Retina (tissue), 1 donor: ENCODE data around the gene VWA5B1.

Source experiments
- DNase-seq: peaks from one replicate; pipeline ENCODE4 v3.0.0-alpha.2; 2016

VWA5B1 gene

DNA sequence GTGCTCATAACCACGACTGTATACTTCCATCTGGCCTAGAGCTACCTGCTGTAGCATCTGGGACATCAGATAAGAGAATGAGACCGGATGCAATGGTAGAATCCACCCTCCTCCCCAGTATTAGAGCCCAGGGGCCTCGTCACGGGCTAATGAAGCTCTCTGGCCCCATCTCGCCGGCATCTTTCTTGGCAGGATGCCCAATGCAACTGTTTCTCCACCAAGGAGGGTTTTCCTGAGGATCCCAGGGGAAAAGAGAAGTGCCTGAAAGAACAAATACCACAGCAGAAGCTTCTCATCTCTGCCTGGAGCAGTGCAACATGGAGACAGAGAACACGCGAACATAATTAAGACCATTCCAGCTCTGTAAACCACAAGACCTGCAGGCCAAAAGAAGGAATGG lies 80.0 kb downstream of the VWA5B1 start:
- DNase-seq: no peak

DNA sequence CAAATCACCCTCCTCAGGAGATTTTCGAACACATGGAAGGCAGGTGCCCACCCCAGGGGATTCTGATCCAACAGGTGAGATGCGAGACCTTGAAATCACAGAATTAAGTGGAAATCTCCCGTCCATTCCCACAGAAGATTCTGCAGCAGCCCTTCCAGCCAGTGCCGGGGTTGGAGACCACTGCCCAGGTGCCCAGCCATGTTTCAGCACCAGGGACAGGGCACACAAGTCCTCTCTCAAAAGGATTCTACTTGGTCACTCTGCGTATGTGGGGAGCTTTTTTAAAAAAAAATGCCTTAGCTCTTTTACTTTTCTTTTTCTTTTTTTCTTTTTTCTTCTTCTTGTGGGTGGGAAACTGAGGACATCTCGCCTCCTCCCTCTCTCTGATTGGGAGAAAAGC lies 80.7 kb downstream of the VWA5B1 start:
- DNase-seq: no peak

DNA sequence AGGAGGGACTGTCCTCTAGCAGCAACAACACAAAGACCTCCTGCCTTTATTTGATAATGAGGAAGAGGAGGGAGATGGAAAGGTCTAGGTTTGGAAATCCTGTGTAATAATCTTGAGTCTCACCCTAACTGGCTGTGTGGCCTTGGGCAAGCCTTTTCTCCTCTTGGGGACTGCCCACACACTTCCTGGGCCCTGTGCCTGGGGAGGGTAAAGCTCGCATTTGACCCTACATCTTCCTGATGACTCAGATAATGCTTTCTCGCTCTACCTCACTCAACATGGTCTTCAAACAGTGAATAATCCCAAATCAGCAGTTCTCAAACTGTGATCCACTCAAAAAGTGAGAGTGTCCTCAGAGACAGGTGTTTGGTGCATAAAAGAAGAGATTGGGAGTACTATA lies 81.2 kb downstream of the VWA5B1 start:
- no peak for DNase-seq

DNA sequence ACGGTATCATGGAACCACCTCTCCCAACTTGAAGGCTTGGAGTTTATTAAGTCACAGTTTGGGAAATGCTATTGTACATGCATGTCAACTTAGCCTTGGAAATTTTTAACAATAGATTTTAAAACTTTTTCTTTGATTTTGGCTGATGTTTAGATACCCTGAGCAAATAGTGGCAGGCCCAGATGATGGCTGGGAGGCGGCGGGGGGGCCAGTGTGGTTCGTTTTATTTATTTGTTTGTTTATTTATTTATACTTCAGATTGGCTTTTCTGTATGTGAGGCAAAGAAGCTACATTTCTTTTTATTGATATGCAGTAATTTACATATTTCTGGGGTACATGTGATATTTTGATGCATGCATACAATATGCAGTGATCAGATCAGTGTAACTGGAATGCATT lies 82.0 kb downstream of the VWA5B1 start:
- no peak for DNase-seq

DNA sequence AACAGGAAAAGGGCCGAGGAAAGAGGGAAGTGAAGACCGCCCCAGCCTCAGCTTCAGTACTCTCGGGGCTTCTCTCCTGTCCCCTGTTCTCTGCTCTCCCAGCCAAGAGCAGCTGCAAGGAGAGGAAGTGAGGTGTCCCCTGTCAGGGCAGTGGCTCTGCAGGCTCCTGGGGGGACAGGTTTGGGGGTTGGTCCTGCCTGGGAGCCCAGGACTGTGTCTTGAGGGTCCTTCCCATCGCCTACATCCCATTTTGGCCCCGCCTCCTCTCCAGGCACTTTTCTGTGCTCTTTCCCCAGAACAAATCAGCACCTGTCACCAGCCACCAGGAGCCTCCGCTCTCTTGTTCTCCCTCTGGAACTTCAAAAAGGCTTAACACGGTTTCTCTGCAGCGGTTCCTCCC lies 82.6 kb downstream of the VWA5B1 start:
- no peak for DNase-seq

DNA sequence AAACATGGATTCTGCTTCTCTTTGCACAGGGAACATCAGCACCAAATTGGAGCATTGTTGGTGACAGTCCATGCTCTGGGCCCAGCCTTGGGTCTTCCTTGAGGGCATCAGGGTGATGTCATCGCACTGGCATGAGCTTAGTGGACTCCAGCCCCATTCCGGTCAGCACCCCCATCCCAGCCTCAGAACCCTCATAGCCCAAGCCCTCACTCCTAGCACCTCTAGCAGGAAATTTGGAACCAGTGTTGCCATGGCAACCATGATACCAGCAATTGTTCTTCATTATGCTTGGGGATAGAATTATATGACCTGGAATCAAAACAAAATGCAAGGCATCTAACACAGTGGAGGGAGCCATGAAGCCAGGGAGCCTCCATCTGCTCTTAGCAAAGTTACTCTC lies 83.1 kb downstream of the VWA5B1 start:
- DNase-seq: no peak

DNA sequence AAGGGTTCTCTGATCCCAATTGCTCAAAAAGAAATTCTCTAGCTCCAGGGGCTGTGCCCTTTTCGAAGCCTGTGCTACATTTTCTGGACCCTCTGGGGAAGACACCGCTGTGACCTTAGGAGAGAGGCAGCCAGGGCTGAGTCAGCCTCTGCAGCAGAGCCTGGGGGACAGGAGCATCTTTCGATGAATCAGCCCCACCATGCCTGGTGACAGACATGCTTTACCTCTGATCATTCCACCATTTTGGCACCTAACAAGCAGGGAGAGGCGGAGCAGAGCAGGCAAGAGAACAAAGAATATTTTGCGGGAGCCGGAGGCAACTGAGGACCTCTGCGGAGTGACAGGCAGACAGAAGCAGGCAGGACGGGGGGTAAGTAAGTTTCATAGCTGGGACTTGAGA lies 84.9 kb downstream of the VWA5B1 start:
- DNase-seq: no peak

DNA sequence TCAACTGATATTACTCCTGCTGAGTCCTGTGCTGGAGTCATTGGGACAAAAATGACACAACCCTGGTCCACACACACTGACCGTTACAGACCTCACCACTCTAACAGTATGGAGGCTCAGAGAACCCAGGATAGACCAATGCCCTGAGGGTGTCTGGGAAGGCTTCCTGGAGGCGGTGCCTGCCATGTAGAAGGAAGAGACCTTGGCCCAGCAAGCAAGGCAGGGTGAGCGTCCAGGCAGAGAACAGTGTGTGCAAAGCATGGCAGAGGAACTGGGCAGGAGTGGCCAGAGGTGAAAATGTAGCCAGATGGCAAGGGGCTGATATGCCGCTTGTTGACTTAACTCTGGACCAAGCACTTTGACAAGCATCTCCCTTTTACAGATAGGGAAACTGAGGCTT lies 85.5 kb downstream of the VWA5B1 start:
- no peak for DNase-seq

DNA sequence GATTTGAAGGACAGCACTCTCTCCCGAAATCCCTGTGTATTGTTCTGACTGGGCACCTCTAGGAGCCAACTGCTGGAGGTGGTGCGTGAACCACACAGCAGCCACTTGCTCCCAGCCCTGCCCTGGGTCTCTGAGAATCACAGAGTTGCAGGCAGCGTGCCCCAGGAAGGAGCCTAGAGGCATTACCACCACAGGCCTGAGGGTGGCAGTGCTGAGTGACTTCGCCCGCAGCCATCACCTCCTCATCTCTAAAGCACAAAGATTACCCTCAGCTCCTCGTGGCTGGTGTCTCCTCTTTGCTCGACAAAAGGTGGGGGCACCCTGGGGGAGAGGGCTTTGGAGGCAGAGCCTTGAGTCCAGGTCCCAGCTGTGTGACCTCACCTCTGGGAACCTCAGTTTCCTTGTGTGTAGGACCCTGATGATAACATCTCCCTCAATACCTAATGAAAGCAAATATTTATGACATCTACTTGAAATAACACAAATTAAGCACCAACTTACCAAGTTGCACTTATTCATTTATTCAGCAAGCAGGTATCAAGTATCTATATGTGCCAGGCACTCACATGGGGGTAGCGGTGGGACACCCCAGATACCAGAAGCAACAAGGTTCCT lies 86.3 kb downstream of the VWA5B1 start:
- DNase-seq: peak; percentile 83

DNA sequence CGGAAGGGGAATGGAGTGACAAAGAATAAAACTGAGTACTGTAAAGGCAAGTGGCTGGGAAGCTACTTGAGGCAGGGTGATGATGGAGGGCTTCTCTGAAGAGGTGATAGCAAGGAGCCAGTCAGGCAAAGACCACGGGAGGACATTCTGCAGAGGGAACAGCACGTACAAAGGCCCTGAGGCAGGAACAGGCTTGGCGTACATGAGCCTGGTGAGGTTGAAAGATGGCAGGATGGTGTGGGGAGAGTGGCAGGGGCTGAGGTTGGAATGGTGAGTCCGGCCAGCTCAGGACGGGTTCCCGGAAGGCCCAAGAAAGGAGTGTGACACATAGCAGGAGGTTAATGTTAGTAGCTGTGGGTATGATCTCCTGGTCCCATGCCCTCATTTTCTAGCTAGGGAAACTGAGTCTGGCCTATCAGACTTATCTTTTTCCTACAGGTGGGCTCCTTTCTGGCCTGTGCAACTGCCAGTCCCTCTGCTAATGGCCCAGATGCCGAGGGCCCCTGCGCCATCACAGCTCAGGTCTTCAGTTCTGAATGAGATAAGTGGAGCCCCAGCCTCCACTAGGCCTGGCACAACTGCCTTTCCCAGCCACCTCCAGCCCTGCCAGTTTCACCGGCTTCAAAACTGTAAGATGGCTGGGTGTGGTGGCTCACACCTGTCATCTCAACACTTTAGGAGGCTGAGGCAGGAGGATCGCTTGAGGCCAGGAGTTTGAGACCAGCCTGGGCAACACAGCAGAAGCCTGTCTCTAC lies 87.0 kb downstream of the VWA5B1 start:
- DNase-seq: no peak

DNA sequence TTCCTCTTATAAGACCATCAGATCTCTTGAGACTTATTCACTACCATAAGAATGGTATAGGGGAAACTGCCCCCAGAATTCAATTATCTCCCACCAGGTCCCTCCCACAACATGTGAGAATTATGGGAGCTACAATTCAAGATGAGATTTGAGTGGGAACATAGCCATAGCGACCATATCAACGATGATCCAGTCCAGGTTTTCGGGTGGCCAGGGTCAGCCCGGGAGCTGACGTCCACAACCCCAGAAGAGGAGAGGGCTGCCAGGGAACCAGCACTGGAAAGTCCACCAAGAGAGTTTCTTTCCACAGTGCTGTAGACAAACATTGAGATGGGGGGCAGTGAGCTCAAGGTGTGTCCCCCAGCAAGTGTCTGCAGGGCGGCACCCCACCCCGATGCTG lies 88.4 kb downstream of the VWA5B1 start:
- DNase-seq: no peak

DNA sequence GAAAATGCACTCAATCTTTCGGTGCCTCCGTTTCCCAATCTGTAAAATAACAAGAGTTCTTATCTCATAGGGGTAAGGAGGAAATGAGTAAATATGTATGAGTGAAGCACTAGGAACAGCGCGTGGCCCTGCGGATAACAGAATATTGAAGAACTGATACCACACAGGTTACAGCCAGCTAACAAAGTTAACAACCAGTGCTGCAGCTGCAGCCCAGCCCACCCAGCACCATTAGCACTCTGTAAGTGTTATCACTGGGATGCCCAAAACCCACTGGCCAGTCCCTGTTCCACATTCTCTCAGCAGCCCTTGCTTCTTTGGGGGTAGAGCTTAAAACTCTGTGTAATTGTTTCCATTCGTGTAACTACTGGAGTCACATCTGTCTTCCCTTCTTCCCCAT lies 89.5 kb downstream of the VWA5B1 start:
- no peak for DNase-seq

DNA sequence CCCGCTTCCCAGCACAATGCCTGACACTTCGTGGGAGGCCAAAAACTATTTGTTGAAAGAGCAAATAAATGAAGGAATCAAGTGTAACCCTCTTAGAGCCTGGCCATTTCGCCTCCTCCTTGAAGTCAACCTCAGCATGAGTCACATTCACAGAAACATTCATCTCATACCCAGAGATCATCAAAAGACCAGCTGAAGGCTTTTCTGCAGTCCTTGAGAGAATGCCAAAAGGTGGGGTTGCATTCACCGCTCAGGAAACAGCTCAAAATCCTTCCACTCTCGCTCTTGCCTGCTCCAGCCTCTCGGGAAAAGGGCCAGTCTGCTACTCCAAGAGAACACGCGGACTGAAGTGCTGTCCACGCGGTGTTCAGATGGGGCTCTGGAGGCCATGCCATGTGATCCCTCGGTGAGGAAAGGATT lies 90.0 kb downstream of the VWA5B1 start:
- no peak for DNase-seq

DNA sequence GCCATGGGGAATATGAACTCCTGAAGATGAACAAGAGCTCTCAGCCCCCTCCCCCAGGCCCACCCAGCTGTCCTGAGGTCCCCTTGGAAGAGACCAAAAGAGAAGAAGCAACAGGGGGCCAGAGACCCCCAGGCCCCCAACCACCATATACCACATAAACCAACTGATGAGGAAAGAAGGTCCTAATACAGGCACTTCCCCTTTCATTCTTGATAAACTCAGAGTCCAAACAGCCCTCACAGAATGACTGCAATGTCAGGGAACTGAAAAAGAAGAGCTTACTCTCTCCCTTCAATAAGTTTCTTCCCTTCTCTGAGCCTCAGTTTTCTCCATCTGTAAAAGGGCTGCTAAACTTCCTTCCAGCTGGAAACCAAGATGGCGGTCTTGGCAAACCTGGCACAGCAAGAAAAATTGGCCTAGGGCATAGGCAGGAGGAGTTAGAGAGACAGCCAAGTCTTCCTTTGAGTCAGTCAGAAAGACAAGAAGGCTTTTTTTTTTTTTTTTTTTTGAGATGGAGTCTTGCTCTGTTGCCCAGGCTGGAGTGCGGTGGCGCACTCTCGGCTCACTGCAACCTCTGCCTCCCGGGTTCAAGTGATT lies 90.5 kb downstream of the VWA5B1 start:
- no peak for DNase-seq

DNA sequence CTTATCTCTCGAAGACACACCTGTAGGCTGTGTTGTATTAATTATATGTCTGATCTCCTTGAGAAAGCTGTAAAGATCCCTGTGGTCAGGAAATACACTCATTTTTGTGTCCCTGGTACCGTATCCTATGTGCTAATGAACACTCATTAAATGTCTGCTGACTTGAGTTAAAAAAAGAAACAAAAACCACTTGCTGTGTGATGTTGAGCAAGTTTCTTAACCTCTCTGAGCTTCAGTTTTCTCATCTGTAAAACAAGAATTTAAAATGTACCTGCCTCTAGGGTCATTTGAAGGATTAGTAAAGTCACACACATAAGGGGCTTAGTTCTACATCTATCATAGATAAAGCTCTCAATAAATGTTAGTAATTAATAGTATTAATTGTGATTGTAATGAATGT lies 91.3 kb downstream of the VWA5B1 start:
- no peak for DNase-seq

DNA sequence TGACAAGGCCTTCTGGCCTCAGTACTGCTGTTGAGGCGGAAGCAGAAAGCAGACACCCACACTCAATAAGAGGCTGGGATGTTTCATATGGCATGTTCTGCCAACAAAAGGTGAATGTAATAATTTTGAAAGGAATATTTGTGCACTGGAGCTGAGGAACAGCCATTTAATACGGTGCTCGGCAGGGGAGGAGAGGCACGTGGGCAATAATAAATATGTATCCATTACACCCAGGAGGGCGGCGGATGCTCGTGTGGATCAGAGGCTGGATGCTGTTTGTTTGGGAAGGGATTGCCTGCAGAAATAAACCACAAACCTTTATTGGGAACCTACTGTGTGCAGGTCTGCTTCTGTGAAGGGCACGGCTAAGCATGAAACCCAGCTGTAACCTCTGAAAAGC lies 92.0 kb downstream of the VWA5B1 start:
- no peak for DNase-seq

DNA sequence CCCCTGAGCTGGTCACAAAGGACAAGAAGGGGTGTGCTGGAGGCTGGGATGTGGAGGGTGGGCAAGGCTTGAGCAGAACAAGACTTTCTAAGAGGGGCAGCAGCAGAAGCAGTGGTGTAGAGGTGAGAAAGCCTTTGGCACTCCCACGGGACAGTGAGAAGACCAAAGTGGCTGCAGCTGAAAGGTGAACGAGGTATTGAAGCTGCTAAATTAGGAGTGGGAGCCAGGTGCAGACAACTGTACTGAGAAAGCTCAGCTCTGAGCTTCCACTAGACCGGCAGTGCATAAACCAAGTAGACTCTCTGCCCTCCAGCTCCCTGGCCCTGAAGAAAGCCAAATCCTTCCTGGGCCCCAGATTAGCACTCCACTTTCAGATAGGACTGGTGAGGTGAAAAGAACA lies 93.0 kb downstream of the VWA5B1 start:
- DNase-seq: no peak

DNA sequence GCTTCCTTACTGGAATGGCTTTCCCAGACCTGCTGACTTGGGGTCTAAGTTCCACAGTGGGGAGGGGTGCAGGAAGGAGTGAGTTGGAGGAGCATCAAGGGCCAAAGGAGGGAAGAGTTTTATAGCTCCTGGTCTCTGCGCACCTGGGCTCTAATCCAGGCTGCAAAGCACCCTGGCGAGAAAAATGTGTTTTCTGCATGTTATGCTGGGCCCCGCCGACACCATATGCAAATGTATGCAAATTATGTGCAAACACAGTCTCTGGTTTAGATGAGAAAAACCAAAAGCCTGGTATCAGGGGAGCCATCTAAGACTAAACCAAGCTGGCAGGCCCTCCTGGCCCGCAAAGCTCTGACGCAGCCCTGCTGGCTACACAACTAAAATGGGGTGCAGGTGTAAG lies 95.0 kb downstream of the VWA5B1 start:
- DNase-seq: no peak

DNA sequence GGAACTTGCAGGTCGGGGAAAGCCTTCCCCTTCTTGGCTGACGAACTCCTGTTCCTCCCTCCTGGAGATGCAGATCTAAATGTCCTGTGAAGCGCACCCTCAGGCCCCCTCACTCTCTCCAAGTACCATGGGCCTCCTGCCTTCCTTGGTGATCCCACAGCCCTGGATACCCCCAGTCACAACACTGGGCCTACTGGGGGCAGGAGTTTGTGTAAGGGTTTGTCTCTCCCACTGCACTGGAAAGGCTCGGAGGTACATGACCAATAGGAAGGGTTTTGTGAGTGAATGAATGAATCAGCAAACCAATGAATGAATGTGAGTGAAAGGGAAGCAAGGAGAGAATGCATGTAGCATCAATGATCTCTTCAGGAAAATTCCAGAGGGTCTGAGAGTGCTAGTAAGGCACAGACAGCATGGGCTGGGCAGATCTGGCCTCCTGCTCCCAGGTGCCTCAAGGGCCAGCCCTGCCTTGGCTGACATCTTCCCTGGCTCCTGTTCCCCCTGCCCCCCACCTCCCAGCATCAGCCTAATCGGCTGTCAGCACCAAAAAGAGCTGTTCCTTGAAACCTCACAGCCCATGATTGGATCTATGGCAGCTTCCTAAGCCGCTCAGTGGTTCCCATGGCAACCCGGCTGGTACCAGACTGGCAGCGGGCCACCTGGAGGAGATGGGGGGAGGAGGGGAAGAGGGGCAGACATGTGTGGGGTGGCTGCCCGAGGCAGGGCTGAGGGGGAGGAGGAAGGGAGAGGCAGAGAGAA lies 95.8 kb downstream of the VWA5B1 start:
- DNase-seq: peak; percentile 52

DNA sequence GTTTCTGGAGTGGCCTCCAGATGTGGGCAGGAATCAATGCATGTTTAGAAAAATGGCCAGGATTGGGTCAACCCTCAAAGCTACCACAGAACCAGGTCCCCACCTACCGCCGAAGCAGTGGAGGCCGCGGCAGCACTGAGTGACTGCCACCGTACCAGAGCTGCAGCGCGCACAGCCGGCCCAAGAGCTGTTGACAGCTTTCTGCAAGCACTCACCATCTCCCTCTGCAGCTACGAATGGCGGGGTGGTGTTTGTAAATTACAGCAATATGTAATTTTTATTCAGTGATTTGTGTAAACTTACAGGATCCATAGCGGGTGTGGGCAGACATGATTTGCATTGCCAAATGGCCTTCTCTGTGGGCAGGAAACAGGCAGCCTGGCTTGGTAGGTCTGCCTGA lies 98.9 kb downstream of the VWA5B1 start:
- DNase-seq: no peak

DNA sequence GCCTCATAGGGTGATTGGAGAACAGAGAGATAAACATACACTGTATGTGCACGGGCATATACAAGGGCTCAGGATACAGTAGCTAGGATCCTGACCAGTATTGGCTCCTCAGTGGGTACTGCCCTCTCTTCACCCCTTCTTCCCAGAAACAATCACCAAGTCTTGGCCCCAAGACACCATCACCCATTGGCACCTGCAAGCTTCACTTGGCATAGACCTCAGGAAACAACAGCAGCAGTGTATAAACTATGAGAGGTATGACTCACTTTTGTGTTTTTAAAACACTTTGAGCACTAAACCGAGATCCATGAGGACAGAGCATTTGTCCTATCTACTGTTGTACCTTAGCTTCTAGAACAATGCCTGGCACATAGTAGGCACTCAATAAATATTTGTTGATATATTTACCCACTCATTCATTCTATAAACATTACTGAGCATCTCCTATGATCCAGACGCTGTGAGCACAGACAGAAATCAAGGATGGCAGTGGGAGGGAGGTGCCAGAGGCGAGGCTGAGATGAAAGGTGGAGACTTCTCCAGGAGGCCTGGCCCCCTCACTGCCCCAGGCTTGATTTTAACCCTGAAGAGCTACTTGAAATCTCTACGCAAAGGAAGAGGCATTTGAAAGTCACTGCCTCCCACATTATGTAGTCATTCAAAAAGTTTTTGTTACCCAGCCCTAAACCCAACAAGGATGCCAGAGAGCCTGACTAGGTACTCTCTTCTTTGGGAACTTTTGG lies 100.1 kb downstream of the VWA5B1 start:
- DNase-seq: no peak

DNA sequence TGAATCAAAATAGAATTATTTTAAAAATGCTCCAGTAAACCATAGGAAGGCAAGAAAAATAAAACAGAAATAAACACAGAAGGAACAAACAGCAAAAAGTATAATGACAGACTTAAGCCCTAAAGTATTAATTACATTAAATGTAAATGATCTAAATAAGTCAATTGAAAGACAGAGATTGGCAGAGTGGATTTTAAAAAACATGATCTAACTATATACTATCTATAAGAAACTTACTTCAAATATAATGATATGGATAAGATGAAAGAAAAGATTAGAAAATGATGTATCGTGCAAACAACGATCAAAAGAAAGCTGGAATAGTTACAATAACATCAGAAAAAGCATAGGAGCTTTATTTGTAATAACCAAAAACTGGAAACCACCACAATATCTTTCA lies 104.6 kb downstream of the VWA5B1 start:
- no peak for DNase-seq

DNA sequence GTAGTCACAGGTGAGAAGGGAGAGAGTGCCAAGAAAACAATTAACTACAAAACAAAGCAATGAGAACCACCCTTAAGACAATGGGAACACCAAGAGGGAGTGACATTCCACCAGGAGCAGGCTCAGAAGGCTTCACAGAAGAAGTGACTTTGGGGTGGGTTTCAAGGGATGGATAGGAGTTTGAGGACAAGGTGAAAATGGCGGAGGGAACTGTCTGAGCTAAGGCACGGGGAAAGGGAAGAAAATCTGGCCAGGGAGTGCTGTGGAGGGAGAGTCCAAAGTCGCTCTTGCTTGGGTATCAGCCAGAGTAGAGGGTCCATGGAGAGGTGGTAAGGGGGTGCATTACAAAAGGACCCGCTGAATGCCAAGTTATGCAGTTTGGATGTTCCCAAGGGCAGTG lies 108.1 kb downstream of the VWA5B1 start:
- no peak for DNase-seq
